GM23338 (cell line): ENCODE measurements around the gene KCNK16. TPM values are rescaled to one million over a fixed set of nuclear protein-coding genes. Genes with fewer than 3 reads are reported as not detected.

Source experiments
- ATAC-seq: fragments of 200-7000 bp; cut with Tn5 transposase; 3 replicates; pipeline ENCODE4 v1.9.1; 2020
- DNase-seq: peaks from one replicate; pipeline ENCODE4 v3.0.0-alpha.2; 2015; ENCODE audit warnings: low spot score
- H2AFZ ChIP-seq: fragments of 200-600 bp; sonication (generic); 2 replicates; pipeline ENCODE4 v1.8.0; 2016; ENCODE audit warnings: antibody characterized with exemption, mild to moderate bottlenecking, moderate library complexity
- H3F3A ChIP-seq: fragments of 200-600 bp; sonication (generic); replicated peaks from 2 replicates; pipeline ENCODE4 v1.8.0; 2017; ENCODE audit warnings: antibody characterized with exemption, mixed run types, low read depth
- H3K27ac ChIP-seq: fragments of 200-600 bp; sonication (generic); 2 replicates; pipeline ENCODE4 v1.6.1; 2016; ENCODE audit warnings: low read depth
- H3K27me3 ChIP-seq: fragments of 200-600 bp; sonication (generic); 2 replicates; pipeline ENCODE4 v1.8.0; 2016; ENCODE audit warnings: mild to moderate bottlenecking, mixed run types, moderate library complexity; ENCODE audit not compliant: insufficient read depth
- H3K36me3 ChIP-seq: fragments of 200-600 bp; sonication (generic); 2 replicates; pipeline ENCODE4 v1.8.0; 2016; ENCODE audit warnings: mild to moderate bottlenecking; ENCODE audit not compliant: insufficient read depth
- H3K4me1 ChIP-seq: fragments of 200-600 bp; sonication (generic); 2 replicates; pipeline ENCODE4 v1.8.0; 2016; ENCODE audit warnings: mild to moderate bottlenecking, moderate library complexity; ENCODE audit not compliant: insufficient read depth
- H3K4me2 ChIP-seq: fragments of 200-600 bp; sonication (generic); 2 replicates; pipeline ENCODE4 v1.7.1; 2017; ENCODE audit warnings: mixed run types
- H3K4me3 ChIP-seq: fragments of 200-600 bp; sonication (generic); 2 replicates; pipeline ENCODE4 v1.6.1; 2016; ENCODE audit warnings: mixed run types
- H3K79me2 ChIP-seq: fragments of 200-600 bp; sonication (generic); replicated peaks from 2 replicates; pipeline ENCODE4 v1.8.0; 2017; ENCODE audit warnings: mild to moderate bottlenecking; ENCODE audit not compliant: insufficient read depth
- H3K9me2 ChIP-seq: fragments of 200-600 bp; sonication (generic); 2 replicates; pipeline ENCODE4 v1.8.0; 2017; ENCODE audit not compliant: insufficient read depth
- H4K20me1 ChIP-seq: fragments of 200-600 bp; sonication (generic); replicated peaks from 2 replicates; pipeline ENCODE4 v1.8.0; 2017; ENCODE audit warnings: mild to moderate bottlenecking; ENCODE audit not compliant: insufficient read depth
- H3K27ac Mint-ChIP-seq: 2 replicates; pipeline ENCODE4 v1.8.0; 2020; ENCODE audit warnings: inconsistent platforms, mild to moderate bottlenecking, moderate library complexity, mixed read lengths
- H3K27me3 Mint-ChIP-seq: 3 replicates; pipeline ENCODE4 v1.8.0; 2022; ENCODE audit warnings: low read depth, mild to moderate bottlenecking, moderate library complexity, mixed read lengths, inconsistent platforms; ENCODE audit not compliant: insufficient read depth, poor library complexity
- H3K36me3 Mint-ChIP-seq: 3 replicates; pipeline ENCODE4 v1.8.0; 2021; ENCODE audit warnings: low read depth, mild to moderate bottlenecking, inconsistent platforms, moderate library complexity, mixed read lengths
- H3K4me1 Mint-ChIP-seq: 3 replicates; pipeline ENCODE4 v1.8.0; 2020; ENCODE audit warnings: mild to moderate bottlenecking, inconsistent platforms, mixed read lengths
- H3K4me3 Mint-ChIP-seq: 3 replicates; pipeline ENCODE4 v1.8.0; 2021; ENCODE audit warnings: moderate library complexity, mild to moderate bottlenecking, inconsistent platforms, mixed read lengths
- H3K9me3 Mint-ChIP-seq: 3 replicates; pipeline ENCODE4 v1.8.0; 2020; ENCODE audit warnings: moderate library complexity, mild to moderate bottlenecking, inconsistent platforms, mixed read lengths
- CREB1 ChIP-seq: fragments of 250-450 bp; sonication (Bioruptor Pico); IDR thresholded peaks from 2 replicates; pipeline ENCODE4 v1.5.0; 2020; ENCODE audit warnings: low read depth, mild to moderate bottlenecking, moderate library complexity
- CTCF ChIP-seq, 2 experiments: fragments of 200-600 bp in 1 of 2; sonication (generic) in 1 of 2; conservative IDR thresholded peaks; 2 replicates each; pipeline versions ENCODE4 v1.5.1 to v1.6.1; 2016 to 2017; ENCODE audit warnings: antibody characterized with exemption in 2 of 2, low read depth in 2 of 2, mild to moderate bottlenecking in 2 of 2, moderate library complexity in 1 of 2
- ETS1 ChIP-seq: IDR thresholded peaks from 2 replicates; pipeline ENCODE4 v1.6.1; 2016; ENCODE audit warnings: antibody characterized with exemption
- EZH2 ChIP-seq: fragments of 200-600 bp; sonication (generic); IDR thresholded peaks from one replicate; pipeline ENCODE4 v1.8.0; 2017; ENCODE audit warnings: antibody characterized with exemption, mild to moderate bottlenecking, low read depth; ENCODE audit not compliant: unreplicated experiment
- EZH2phosphoT487 ChIP-seq: fragments of 200-600 bp; sonication (generic); IDR thresholded peaks from one replicate; pipeline ENCODE4 v1.8.1; 2018; ENCODE audit warnings: antibody characterized with exemption; ENCODE audit not compliant: unreplicated experiment
- JUNB ChIP-seq: IDR thresholded peaks from one replicate; pipeline ENCODE4 v1.6.1; 2016; ENCODE audit warnings: antibody characterized with exemption; ENCODE audit not compliant: unreplicated experiment
- NANOG ChIP-seq: IDR thresholded peaks from 2 replicates; pipeline ENCODE4 v1.6.1; 2016; ENCODE audit warnings: antibody characterized with exemption, borderline replicate concordance
- POLR2AphosphoS5 ChIP-seq: IDR thresholded peaks from 2 replicates; pipeline ENCODE4 v1.6.1; 2016; ENCODE audit warnings: antibody characterized with exemption, low read depth
- REST ChIP-seq: IDR thresholded peaks from one replicate; pipeline ENCODE4 v1.6.1; 2018; ENCODE audit warnings: antibody characterized with exemption; ENCODE audit not compliant: unreplicated experiment
- STAT1 ChIP-seq: IDR thresholded peaks from one replicate; pipeline ENCODE4 v1.6.1; 2016; ENCODE audit warnings: antibody characterized with exemption; ENCODE audit not compliant: unreplicated experiment
- ZNF114 ChIP-seq: fragments of 250-450 bp; sonication (Bioruptor Pico); IDR thresholded peaks from 2 replicates; pipeline ENCODE4 v1.5.0; 2020; ENCODE audit warnings: mild to moderate bottlenecking, moderate library complexity
- ZNF331 ChIP-seq: fragments of 250-450 bp; sonication (Bioruptor Pico); IDR thresholded peaks from 2 replicates; pipeline ENCODE4 v1.5.0; 2020; ENCODE audit warnings: low read depth, mild to moderate bottlenecking, moderate library complexity
- ZNF462 ChIP-seq: fragments of 250-450 bp; sonication (Bioruptor Pico); IDR thresholded peaks from 2 replicates; pipeline ENCODE4 v1.5.0; 2020; ENCODE audit warnings: mild to moderate bottlenecking, moderate library complexity
- polyA plus RNA-seq: library from polyadenylated mRNA; unstranded; fragments of >200 nt; fragmentation: Nextera tagmentation; extraction: Ambion mirVana; gene quantifications from 2 replicates; pipeline ENCODE4 v1.2.1, GENCODE V29; 2016
- total RNA-seq: library from RNA; depleted of rRNA; stranded (reverse); fragments of >200 nt; shearing (Covaris generic); gene quantifications from 2 replicates; pipeline ENCODE4 v1.2.3, GENCODE V29; 2014

KCNK16 gene
- total and polyA plus RNA-seq, 2 experiments from 2014 or later = not detected

- TF ChIP-seq ZNF462 (CRISPR knock-in tag) = no peak
- no peak for TF ChIP-seq JUNB
Observed at GRCh38 chr6:39321761-39322160, 741 bp downstream of the KCNK16 start (continued).

GRCh38 chr6:39320363-39320984, 2.0 kb downstream of the KCNK16 start:
- Mint-ChIP-seq H3K36me3 (no peaks in the 10 kb centered on the region), H3K27me3 (peaks cover 14% of the 10 kb centered on the region), H3K27ac (no peak overlapping the region), H3K9me3 (no peaks in the 10 kb centered on the region), H3K4me1 (no peaks in the 10 kb centered on the region), H3K4me3 (no peak overlapping the region)
- Histone ChIP-seq H3K27ac (no peak overlapping the region), H3K4me2 (no peak overlapping the region), H3K27me3 (peaks cover 6% of the 10 kb centered on the region), H3K4me3 (no peak overlapping the region), H4K20me1 (no peaks in the 10 kb centered on the region), H3K4me1 (no peaks in the 10 kb centered on the region), H3K36me3 (no peaks in the 10 kb centered on the region), H3F3A (no peaks in the 10 kb centered on the region), H2AFZ (no peak overlapping the region), H3K9me2 (peaks cover 5% of the 10 kb centered on the region), H3K79me2 (no peaks in the 10 kb centered on the region)
- no peak for TF ChIP-seq EZH2
- TF ChIP-seq ETS1 = no peak
- no peak for TF ChIP-seq ZNF331 (CRISPR knock-in tag)
- TF ChIP-seq EZH2phosphoT487 = no peak
- TF ChIP-seq POLR2AphosphoS5 = no peak
- no peak for TF ChIP-seq CREB1 (CRISPR knock-in tag)
- no peak for TF ChIP-seq CTCF (conservative IDR thresholded peaks at IDR 0.05; ENCODE audit: low read depth in 2 of 2)
- no peak for TF ChIP-seq REST
- TF ChIP-seq STAT1 = no peak
- TF ChIP-seq JUNB = no peak
- no peak for TF ChIP-seq NANOG
- no peak for TF ChIP-seq ZNF114 (CRISPR knock-in tag)
- DNase-seq (no peak), ATAC-seq (no peak)
